OCI-LY3 (cell line): ENCODE results near the gene SLCO2B1.
A peak's percentile ranks its signal among the peaks of the same experiment; 100 is the strongest.

Experiments used
- CTCF ChIP-seq: fragments of 200-600, 300-600 bp; sonication (generic); IDR thresholded peaks from 2 replicates; pipeline ENCODE4 v1.5.1; 2014; ENCODE audit warnings: antibody characterized with exemption, low read length, low read depth
- EZH2phosphoT487 ChIP-seq: fragments of 200-600 bp; shearing (Covaris generic); IDR thresholded peaks from 2 replicates; pipeline ENCODE4 v1.6.1; 2018; ENCODE audit warnings: antibody characterized with exemption, mixed run types, low read depth

- TF ChIP-seq CTCF (0 out of 2 replicates have a peak, but pooled peaks have one; percentile 3), EZH2phosphoT487 (no peak)
Observed at GRCh38 chr11:75142714-75143419, 8.0 kb upstream of the SLCO2B1 start.
